Measurements from ENCODE around the gene MYL9. TPM values are rescaled to one million over a fixed set of nuclear protein-coding genes. Genes with fewer than 3 reads are reported as not detected.

The MYL9 gene
- total and polyA plus RNA-seq, 8 donors, result 9.9 to 122 (median 31.7) TPM

DNA sequence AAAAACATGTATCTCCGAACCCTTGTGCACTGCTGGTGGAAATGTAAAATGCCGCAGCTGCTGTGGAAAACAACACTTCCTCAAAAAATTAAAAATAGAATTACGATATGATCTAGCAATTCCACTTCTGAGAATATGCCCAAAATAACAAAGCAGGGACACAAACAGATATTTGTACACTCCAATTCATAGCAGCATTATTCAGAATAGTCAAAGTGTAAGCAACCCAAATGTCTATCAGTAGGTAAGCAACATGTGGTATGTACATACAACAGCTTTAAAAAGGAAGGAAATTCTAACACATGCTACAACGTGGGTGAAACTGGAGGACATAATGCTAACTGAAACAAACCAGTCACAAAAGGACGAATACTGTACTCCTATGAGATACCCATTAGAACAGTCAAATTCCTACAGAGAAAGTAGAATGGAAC is 58.6 kb downstream of the MYL9 start:
- H3K27ac ChIP-seq, result no peak overlapping the region
- WGBS, 2 donors, result 53 to 61% methylated on average over 5 of the region's 5 CpGs
- no peaks in the 10 kb centered on the region for H3K9me3 ChIP-seq
- no peak overlapping the region for H3K4me3 ChIP-seq
- intact Hi-C loops (cut with DNase I), result no loop called here
- no peak for ATAC-seq
- DNase-seq, result no peak
- TF ChIP-seq, protein P1, sequence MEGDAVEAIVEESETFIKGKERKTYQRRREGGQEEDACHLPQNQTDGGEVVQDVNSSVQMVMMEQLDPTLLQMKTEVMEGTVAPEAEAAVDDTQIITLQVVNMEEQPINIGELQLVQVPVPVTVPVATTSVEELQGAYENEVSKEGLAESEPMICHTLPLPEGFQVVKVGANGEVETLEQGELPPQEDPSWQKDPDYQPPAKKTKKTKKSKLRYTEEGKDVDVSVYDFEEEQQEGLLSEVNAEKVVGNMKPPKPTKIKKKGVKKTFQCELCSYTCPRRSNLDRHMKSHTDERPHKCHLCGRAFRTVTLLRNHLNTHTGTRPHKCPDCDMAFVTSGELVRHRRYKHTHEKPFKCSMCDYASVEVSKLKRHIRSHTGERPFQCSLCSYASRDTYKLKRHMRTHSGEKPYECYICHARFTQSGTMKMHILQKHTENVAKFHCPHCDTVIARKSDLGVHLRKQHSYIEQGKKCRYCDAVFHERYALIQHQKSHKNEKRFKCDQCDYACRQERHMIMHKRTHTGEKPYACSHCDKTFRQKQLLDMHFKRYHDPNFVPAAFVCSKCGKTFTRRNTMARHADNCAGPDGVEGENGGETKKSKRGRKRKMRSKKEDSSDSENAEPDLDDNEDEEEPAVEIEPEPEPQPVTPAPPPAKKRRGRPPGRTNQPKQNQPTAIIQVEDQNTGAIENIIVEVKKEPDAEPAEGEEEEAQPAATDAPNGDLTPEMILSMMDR (IDR thresholded peaks at IDR 0.05), result no peak
- H3K36me3 ChIP-seq, result no peaks in the 10 kb centered on the region
- H3K4me1 ChIP-seq, result no peaks in the 10 kb centered on the region
- FAIRE-seq, result no peak
- H3K27me3 ChIP-seq, result no peaks in the 10 kb centered on the region

Other genes with a start within 250 kb of the MYL9 start
- gene DLGAP4, start 235.2 kb upstream of the MYL9 start, total RNA-seq, result 10 to 100 TPM; 28.6 to 46.8 (median 39.2) TPM
- gene DLGAP4, start 235.2 kb upstream of the MYL9 start, polyA plus RNA-seq, result 10 to 100 TPM; 44.1 to 49.5 TPM
- 10 to 100 TPM; 10.9 to 18.9 (median 14.5) TPM for gene TGIF2, start 32.1 kb downstream of the MYL9 start, total RNA-seq
- 1 to 10 TPM; 5.7 to 9.2 TPM for gene TGIF2, start 32.1 kb downstream of the MYL9 start, polyA plus RNA-seq
- gene RAB5IF, start 64.3 kb downstream of the MYL9 start, total RNA-seq, result 10 to 100 TPM; 22.2 to 36.4 (median 26.5) TPM
- 10 to 100 TPM; 31.8 to 45.1 TPM for gene RAB5IF, start 64.3 kb downstream of the MYL9 start, polyA plus RNA-seq
- gene SLA2, start 104.7 kb downstream of the MYL9 start, total RNA-seq, result under 1 TPM in 5 of 6 donors, not detected in 1; 0.13 to 0.34 (median 0.22) TPM
- under 1 TPM; 0.19 to 0.33 TPM for gene SLA2, start 104.7 kb downstream of the MYL9 start, polyA plus RNA-seq
- 10 to 100 TPM in 3 of 6 donors, 1 to 10 TPM in 3; 7.0 to 16.9 (median 8.9) TPM for gene NDRG3, start 204.6 kb downstream of the MYL9 start, total RNA-seq
- gene NDRG3, start 204.6 kb downstream of the MYL9 start, polyA plus RNA-seq, result 10 to 100 TPM in 1 of 2 donors, 1 to 10 TPM in 1; 7.9 to 13.8 TPM
- gene DSN1, start 232.2 kb downstream of the MYL9 start, total RNA-seq, result 1 to 10 TPM; 1.9 to 3.8 (median 3.0) TPM
- gene DSN1, start 232.2 kb downstream of the MYL9 start, polyA plus RNA-seq, result 1 to 10 TPM; 4.1 to 6.3 TPM